ENCODE measurements around the gene GET3. TPM values are rescaled to one million over a fixed set of nuclear protein-coding genes. Genes with fewer than 3 reads are reported as not detected.

GET3 gene
- total RNA-seq, 1 experiment from 2014 or later = 69.9 TPM

DNA sequence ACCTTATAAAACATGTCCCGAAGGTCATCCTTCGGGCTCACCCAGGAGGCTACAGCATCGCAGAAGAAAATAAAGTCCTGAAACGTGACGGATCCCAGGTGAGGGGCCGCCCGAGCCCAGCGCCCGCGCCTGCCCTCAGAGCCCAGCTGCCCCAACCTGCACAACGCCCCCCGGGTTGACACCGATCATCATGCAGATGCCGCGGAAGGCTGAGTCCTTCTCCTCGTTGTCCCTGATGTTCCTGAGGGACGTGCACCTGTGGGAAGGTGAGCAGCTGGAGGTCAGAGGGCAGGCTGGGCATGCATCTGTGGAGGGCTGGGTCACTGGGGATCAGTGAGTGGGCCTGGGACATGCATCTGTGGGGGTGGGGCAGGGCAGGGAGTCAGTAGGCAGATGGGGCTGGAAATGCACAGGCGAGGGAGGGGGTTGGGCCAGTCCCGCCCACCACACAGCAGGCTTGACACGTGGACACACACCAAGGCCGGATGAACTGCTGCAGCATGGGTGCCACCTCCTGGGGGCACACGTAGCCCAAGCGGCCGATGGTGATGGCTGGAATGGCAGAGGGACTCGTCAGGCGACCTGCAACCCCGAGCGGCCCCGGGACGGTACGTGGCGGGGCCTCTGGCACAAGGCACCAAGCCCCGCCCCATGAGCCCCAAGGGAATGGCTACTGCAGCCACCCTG is 35.6 kb upstream of the GET3 start:
- intact Hi-C loops (cut with micrococcal nuclease; ENCODE audit: unreplicated experiment) = no loop called here
- ChIA-PET CTCF (no interaction called here), POLR2A (no interaction called here)
- H3K27me3 ChIP-seq (ENCODE audit: control insufficient read depth, insufficient read depth, low read length) = no peaks in the 10 kb centered on the region
- BruUV-seq (replicated peaks) = no TSS peak
- DNase-seq (ENCODE audit: low read depth, low spot score) = no peak
- no peaks in the 10 kb centered on the region for H3K9me3 ChIP-seq (ENCODE audit: control insufficient read depth, insufficient read depth, low read depth, low read length)
- H3K4me1 ChIP-seq (ENCODE audit: control insufficient read depth, insufficient read depth, low read length) = peaks cover 5% of the 10 kb centered on the region; the same call in 1 of the 2 replicates
- no peak for TF ChIP-seq SIN3A (IDR thresholded peaks at IDR 0.05; ENCODE audit: borderline replicate concordance, insufficient read depth, low read depth, low read length)
- no peak for TF ChIP-seq TCF7L2 (IDR thresholded peaks at IDR 0.05; ENCODE audit: low read depth, low read length)
- TF ChIP-seq POLR2AphosphoS5 (IDR thresholded peaks at IDR 0.05; ENCODE audit: low read depth, low read length) = no peak
- TF ChIP-seq, protein P1, sequence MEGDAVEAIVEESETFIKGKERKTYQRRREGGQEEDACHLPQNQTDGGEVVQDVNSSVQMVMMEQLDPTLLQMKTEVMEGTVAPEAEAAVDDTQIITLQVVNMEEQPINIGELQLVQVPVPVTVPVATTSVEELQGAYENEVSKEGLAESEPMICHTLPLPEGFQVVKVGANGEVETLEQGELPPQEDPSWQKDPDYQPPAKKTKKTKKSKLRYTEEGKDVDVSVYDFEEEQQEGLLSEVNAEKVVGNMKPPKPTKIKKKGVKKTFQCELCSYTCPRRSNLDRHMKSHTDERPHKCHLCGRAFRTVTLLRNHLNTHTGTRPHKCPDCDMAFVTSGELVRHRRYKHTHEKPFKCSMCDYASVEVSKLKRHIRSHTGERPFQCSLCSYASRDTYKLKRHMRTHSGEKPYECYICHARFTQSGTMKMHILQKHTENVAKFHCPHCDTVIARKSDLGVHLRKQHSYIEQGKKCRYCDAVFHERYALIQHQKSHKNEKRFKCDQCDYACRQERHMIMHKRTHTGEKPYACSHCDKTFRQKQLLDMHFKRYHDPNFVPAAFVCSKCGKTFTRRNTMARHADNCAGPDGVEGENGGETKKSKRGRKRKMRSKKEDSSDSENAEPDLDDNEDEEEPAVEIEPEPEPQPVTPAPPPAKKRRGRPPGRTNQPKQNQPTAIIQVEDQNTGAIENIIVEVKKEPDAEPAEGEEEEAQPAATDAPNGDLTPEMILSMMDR (IDR thresholded peaks at IDR 0.05) = no peak
- TF ChIP-seq, protein P2, sequence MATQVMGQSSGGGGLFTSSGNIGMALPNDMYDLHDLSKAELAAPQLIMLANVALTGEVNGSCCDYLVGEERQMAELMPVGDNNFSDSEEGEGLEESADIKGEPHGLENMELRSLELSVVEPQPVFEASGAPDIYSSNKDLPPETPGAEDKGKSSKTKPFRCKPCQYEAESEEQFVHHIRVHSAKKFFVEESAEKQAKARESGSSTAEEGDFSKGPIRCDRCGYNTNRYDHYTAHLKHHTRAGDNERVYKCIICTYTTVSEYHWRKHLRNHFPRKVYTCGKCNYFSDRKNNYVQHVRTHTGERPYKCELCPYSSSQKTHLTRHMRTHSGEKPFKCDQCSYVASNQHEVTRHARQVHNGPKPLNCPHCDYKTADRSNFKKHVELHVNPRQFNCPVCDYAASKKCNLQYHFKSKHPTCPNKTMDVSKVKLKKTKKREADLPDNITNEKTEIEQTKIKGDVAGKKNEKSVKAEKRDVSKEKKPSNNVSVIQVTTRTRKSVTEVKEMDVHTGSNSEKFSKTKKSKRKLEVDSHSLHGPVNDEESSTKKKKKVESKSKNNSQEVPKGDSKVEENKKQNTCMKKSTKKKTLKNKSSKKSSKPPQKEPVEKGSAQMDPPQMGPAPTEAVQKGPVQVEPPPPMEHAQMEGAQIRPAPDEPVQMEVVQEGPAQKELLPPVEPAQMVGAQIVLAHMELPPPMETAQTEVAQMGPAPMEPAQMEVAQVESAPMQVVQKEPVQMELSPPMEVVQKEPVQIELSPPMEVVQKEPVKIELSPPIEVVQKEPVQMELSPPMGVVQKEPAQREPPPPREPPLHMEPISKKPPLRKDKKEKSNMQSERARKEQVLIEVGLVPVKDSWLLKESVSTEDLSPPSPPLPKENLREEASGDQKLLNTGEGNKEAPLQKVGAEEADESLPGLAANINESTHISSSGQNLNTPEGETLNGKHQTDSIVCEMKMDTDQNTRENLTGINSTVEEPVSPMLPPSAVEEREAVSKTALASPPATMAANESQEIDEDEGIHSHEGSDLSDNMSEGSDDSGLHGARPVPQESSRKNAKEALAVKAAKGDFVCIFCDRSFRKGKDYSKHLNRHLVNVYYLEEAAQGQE (IDR thresholded peaks at IDR 0.05; ENCODE audit: insufficient read depth in 1 of 2, low read depth in 2 of 2, low read length in 1 of 2) = no peak
- H3K4me3 ChIP-seq (ENCODE audit: low read depth in 2 of 2, low read length in 2 of 2) = no peak overlapping the region
- H3K36me3 ChIP-seq (ENCODE audit: control insufficient read depth, insufficient read depth, low read length) = peaks cover 5% of the 10 kb centered on the region; the same call in 1 of the 2 replicates
- in situ Hi-C loops (cut with HindIII; ENCODE audit: low pct_unique_long_range_greater_than_20kb, low sequenced_read_pairs) = no loop called here
- ATAC-seq = no peak
- H3K27ac ChIP-seq (ENCODE audit: low read length) = no peak overlapping the region

DNA sequence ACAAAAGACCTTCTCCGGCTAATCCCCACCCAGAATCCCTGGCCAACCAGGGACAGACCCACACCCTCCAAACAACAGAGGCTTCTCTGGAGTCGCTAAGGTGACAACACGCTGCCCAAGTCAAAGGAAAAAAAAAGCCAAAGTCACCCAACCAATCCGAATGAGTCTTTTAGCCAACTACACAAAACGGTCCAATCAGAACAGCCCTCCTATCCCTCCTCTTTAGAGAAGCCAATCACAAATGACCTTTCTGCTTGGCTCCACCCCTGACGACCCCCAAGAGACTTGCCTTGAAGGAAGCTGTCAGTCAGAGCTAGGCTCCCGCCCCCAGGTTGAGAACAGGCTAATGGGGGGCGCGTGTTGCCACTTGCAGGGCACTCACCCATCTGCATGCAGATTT is 34.3 kb upstream of the GET3 start:
- intact Hi-C loops (cut with micrococcal nuclease; ENCODE audit: unreplicated experiment) (no loop called here), in situ Hi-C loops (cut with HindIII; ENCODE audit: low pct_unique_long_range_greater_than_20kb, low sequenced_read_pairs) (no loop called here)
- H3K27me3 ChIP-seq (ENCODE audit: control insufficient read depth, insufficient read depth, low read length) = no peaks in the 10 kb centered on the region
- ChIA-PET CTCF (no interaction called here), POLR2A (no interaction called here)
- no peak overlapping the region for H3K4me3 ChIP-seq (ENCODE audit: low read depth in 2 of 2, low read length in 2 of 2)
- H3K9me3 ChIP-seq (ENCODE audit: control insufficient read depth, insufficient read depth, low read depth, low read length) = no peaks in the 10 kb centered on the region
- peaks cover 5% of the 10 kb centered on the region; the same call in 1 of the 2 replicates for H3K36me3 ChIP-seq (ENCODE audit: control insufficient read depth, insufficient read depth, low read length)
- no TSS peak for BruUV-seq (replicated peaks)
- TF ChIP-seq SIN3A (IDR thresholded peaks at IDR 0.05; ENCODE audit: borderline replicate concordance, insufficient read depth, low read depth, low read length) = no peak
- TF ChIP-seq, protein P1 (IDR thresholded peaks at IDR 0.05) = no peak
- TF ChIP-seq POLR2AphosphoS5 (IDR thresholded peaks at IDR 0.05; ENCODE audit: low read depth, low read length) = no peak
- TF ChIP-seq, protein P2 (IDR thresholded peaks at IDR 0.05; ENCODE audit: insufficient read depth in 1 of 2, low read depth in 2 of 2, low read length in 1 of 2) = no peak
- no peak for TF ChIP-seq TCF7L2 (IDR thresholded peaks at IDR 0.05; ENCODE audit: low read depth, low read length)
- no peak overlapping the region for H3K27ac ChIP-seq (ENCODE audit: low read length)
- DNase-seq (ENCODE audit: low read depth, low spot score) (no peak), ATAC-seq (no peak; the same call in 1 of the 2 replicates)
- H3K4me1 ChIP-seq (ENCODE audit: control insufficient read depth, insufficient read depth, low read length) = no peaks in the 10 kb centered on the region

Data from Panc1 (cell line).